Mesenchymal stem cell (in vitro differentiated cells and primary cell): Measurements from ENCODE around the gene PCNX3.
"Not testable (repeated sequence)": the region's sequence is repeated elsewhere in the genome, so short reads cannot be mapped to it uniquely, and the experiment has no call there.

Source experiments
- DNase-seq: peaks from one replicate; pipeline ENCODE4 v3.0.0-alpha.2; 2013
- H2AFZ ChIP-seq: one replicate; pipeline ENCODE4 v1.6.1; 2013; ENCODE audit warnings: low read depth, mild to moderate bottlenecking, control low read depth, inconsistent platforms, low read length, moderate library complexity
- H2AK5ac ChIP-seq: 2 replicates; pipeline ENCODE4 v1.6.1; 2013; ENCODE audit warnings: low read length, moderate library complexity, mild to moderate bottlenecking, inconsistent platforms; ENCODE audit not compliant: severe bottlenecking
- H2BK120ac ChIP-seq: one replicate; pipeline ENCODE4 v1.6.1; 2013; ENCODE audit warnings: low read depth, mild to moderate bottlenecking, inconsistent platforms, low read length, moderate library complexity
- H2BK12ac ChIP-seq, 2 experiments: one replicate each; pipeline ENCODE4 v1.6.1; 2013; ENCODE audit warnings: inconsistent platforms in 2 of 2, low read length in 2 of 2, mild to moderate bottlenecking in 2 of 2, moderate library complexity in 2 of 2, control low read depth in 1 of 2
- H2BK15ac ChIP-seq: one replicate; pipeline ENCODE4 v1.6.1; 2013; ENCODE audit warnings: mild to moderate bottlenecking, low read depth, inconsistent platforms; ENCODE audit not compliant: poor library complexity, severe bottlenecking
- H2BK5ac ChIP-seq: 2 replicates; pipeline ENCODE4 v1.6.1; 2013; ENCODE audit warnings: low read depth, mild to moderate bottlenecking, low read length, control low read depth, inconsistent platforms; ENCODE audit not compliant: poor library complexity, severe bottlenecking
- H3K14ac ChIP-seq, 2 experiments: one replicate each; pipeline ENCODE4 v1.6.1; 2013; ENCODE audit warnings: inconsistent platforms in 2 of 2, low read length in 2 of 2, control low read depth in 1 of 2, mild to moderate bottlenecking in 1 of 2, moderate library complexity in 1 of 2
- H3K18ac ChIP-seq, 2 experiments: one replicate each; pipeline ENCODE4 v1.6.1; 2013; ENCODE audit warnings: inconsistent platforms in 2 of 2, low read length in 2 of 2, control low read depth in 1 of 2, low read depth in 1 of 2, mild to moderate bottlenecking in 1 of 2
- H3K23ac ChIP-seq, 2 experiments: one replicate each; pipeline ENCODE4 v1.6.1; 2013; ENCODE audit warnings: inconsistent platforms in 2 of 2, low read length in 2 of 2, mild to moderate bottlenecking in 2 of 2, moderate library complexity in 2 of 2, control low read depth in 1 of 2
- H3K27ac ChIP-seq: 2 replicates; pipeline ENCODE4 v1.5.1; 2013; ENCODE audit warnings: mild to moderate bottlenecking, moderate library complexity, low read length, control low read depth, inconsistent platforms; ENCODE audit not compliant: poor library complexity, severe bottlenecking
- H3K27me3 ChIP-seq, 2 experiments: 2 replicates each; pipeline versions ENCODE4 v1.6.1 to v1.7.0; 2013; ENCODE audit warnings: low read length in 2 of 2, mild to moderate bottlenecking in 2 of 2, moderate library complexity in 2 of 2, control low read depth in 1 of 2, inconsistent platforms in 1 of 2; ENCODE audit not compliant: control insufficient read depth in 1 of 2, insufficient read depth in 1 of 2
- H3K36me3 ChIP-seq, 2 experiments: 2 replicates each; pipeline versions ENCODE4 v1.6.1 to v1.7.0; 2013; ENCODE audit warnings: low read length in 2 of 2, control low read depth in 1 of 2, inconsistent platforms in 1 of 2, low read depth in 1 of 2, mild to moderate bottlenecking in 1 of 2; ENCODE audit not compliant: insufficient read depth in 2 of 2, control insufficient read depth in 1 of 2
- H3K4ac ChIP-seq, 2 experiments: one replicate each; pipeline ENCODE4 v1.6.1; 2013; ENCODE audit warnings: inconsistent platforms in 2 of 2, low read length in 2 of 2, mild to moderate bottlenecking in 2 of 2, moderate library complexity in 2 of 2, control low read depth in 1 of 2, low read depth in 1 of 2
- H3K4me1 ChIP-seq: 2 replicates; pipeline ENCODE4 v1.6.1; 2013; ENCODE audit warnings: low read depth, low read length, control low read depth; ENCODE audit not compliant: control insufficient read depth, insufficient read depth
- H3K4me2 ChIP-seq: 2 replicates; pipeline ENCODE4 v1.6.1; 2013; ENCODE audit warnings: low read length, mild to moderate bottlenecking, inconsistent platforms; ENCODE audit not compliant: poor library complexity, severe bottlenecking
- H3K4me3 ChIP-seq, 2 experiments: 2 replicates each; pipeline versions ENCODE4 v1.5.1 to v1.7.0; 2013; ENCODE audit warnings: low read length in 2 of 2, mild to moderate bottlenecking in 2 of 2, control low read depth in 1 of 2, low read depth in 1 of 2; ENCODE audit not compliant: insufficient read depth in 1 of 2
- H3K79me1 ChIP-seq: replicated peaks from 2 replicates; pipeline ENCODE4 v1.6.1; 2013; ENCODE audit warnings: mild to moderate bottlenecking, control low read depth, low read length, inconsistent platforms; ENCODE audit not compliant: poor library complexity, severe bottlenecking
- H3K9ac ChIP-seq: 2 replicates; pipeline ENCODE4 v1.7.0; 2013; ENCODE audit warnings: mild to moderate bottlenecking, low read length, moderate library complexity
- H3K9me3 ChIP-seq: 2 replicates; pipeline ENCODE4 v1.7.0; 2013; ENCODE audit warnings: mild to moderate bottlenecking, low read length; ENCODE audit not compliant: control insufficient read depth
- H4K8ac ChIP-seq: one replicate; pipeline ENCODE4 v1.6.1; 2013; ENCODE audit warnings: inconsistent platforms, mild to moderate bottlenecking, low read length, moderate library complexity
- H4K91ac ChIP-seq: one replicate; pipeline ENCODE4 v1.6.1; 2013; ENCODE audit warnings: mild to moderate bottlenecking, low read length, inconsistent platforms
- WGBS: methylation state at CpG from one replicate; pipeline ENCODE4 v1.1.7; 2013; ENCODE audit warnings: mixed read lengths; 5-methylcytosine and 5-hydroxymethylcytosine counted together

The PCNX3 gene

DNA sequence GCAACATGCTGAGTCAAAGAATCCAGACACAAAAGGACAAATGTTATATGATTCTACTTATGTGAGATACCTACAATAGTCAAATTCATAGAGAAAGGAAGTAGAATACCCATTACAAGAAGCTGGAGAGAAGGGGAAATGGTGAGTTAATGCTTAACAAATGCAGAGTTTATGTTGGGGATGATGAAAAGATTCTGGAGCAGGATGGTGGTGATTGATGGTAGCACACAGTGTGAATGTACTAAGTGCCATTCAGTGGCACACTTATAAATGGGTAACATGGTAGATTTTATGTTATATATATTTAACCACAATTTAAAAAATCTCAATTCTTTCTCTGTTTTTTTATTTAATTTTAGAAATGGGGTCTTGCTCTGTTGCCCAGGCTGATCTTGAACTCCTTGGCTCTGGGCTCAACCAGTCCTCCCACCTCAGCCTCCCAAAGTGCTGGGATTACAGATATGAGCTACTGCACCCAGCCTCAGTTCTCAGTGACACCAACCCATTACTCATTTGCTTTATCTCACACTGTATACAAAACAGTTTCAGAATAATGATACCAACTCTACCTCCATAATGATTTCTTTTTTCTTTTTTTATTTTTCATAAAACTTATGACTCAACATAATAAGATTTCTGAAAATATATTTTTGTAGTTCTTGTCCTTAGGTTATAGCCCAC lies 56.7 kb downstream of the PCNX3 start:
- no peaks in the 10 kb centered on the region for H3K27me3 ChIP-seq
- H3K27ac ChIP-seq, result no peak overlapping the region
- H3K79me1 ChIP-seq, result no peaks in the 10 kb centered on the region
- H3K4ac ChIP-seq, result no peak overlapping the region
- H2BK12ac ChIP-seq, result no peak overlapping the region
- H2AFZ ChIP-seq, result no peak overlapping the region
- no peak overlapping the region for H2AK5ac ChIP-seq
- H2BK15ac ChIP-seq, result no peak overlapping the region
- H2BK120ac ChIP-seq, result no peak overlapping the region
- H3K9ac ChIP-seq, result no peak overlapping the region
- no peak for DNase-seq
- H3K9me3 ChIP-seq, result no peaks in the 10 kb centered on the region
- H3K23ac ChIP-seq, result no peak overlapping the region
- no peak overlapping the region for H3K18ac ChIP-seq
- H3K4me1 ChIP-seq, result no peaks in the 10 kb centered on the region
- H2BK5ac ChIP-seq, result no peak overlapping the region
- H3K4me3 ChIP-seq, result no peak overlapping the region
- H3K36me3 ChIP-seq, result no peaks in the 10 kb centered on the region
- no peak overlapping the region for H4K8ac ChIP-seq
- H3K14ac ChIP-seq, result no peak overlapping the region
- no peak overlapping the region for H3K4me2 ChIP-seq
- no peak overlapping the region for H4K91ac ChIP-seq

DNA sequence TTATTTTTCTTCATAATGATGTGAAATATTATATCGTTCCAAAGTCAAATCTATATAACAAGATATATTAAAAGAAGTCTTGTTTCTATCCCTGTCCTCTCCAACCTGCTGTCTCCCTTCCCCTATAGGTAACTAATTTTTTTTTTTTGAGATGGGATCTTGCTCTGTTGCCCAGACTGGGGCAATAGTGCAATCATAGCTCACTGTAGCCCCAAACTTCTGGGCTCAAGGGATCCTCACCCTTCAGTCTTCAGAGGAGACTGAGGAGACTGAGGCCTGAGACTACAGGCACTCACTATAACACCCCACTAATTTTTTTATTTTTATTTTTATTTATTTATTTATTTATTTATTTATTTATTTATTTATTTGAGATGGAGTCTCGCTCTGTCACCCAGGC lies 57.4 kb downstream of the PCNX3 start:
- DNase-seq, result no peak
- Histone ChIP-seq H3K27ac (no peak overlapping the region), H3K9me3 (no peaks in the 10 kb centered on the region), H2AK5ac (no peak overlapping the region), H3K14ac (no peak overlapping the region), H2BK5ac (no peak overlapping the region), H2AFZ (no peak overlapping the region), H2BK120ac (no peak overlapping the region), H3K4me1 (no peaks in the 10 kb centered on the region), H3K36me3 (no peaks in the 10 kb centered on the region), H4K91ac (no peak overlapping the region), H3K23ac (no peak overlapping the region), H3K9ac (no peak overlapping the region), H4K8ac (no peak overlapping the region), H3K4ac (no peak overlapping the region), H3K4me2 (no peak overlapping the region), H2BK12ac (no peak overlapping the region), H3K79me1 (no peaks in the 10 kb centered on the region), H2BK15ac (no peak overlapping the region), H3K4me3 (no peak overlapping the region), H3K18ac (no peak overlapping the region), H3K27me3 (no peaks in the 10 kb centered on the region)
- WGBS, result no CpG with 5 or more reads among the region's 2 CpGs

DNA sequence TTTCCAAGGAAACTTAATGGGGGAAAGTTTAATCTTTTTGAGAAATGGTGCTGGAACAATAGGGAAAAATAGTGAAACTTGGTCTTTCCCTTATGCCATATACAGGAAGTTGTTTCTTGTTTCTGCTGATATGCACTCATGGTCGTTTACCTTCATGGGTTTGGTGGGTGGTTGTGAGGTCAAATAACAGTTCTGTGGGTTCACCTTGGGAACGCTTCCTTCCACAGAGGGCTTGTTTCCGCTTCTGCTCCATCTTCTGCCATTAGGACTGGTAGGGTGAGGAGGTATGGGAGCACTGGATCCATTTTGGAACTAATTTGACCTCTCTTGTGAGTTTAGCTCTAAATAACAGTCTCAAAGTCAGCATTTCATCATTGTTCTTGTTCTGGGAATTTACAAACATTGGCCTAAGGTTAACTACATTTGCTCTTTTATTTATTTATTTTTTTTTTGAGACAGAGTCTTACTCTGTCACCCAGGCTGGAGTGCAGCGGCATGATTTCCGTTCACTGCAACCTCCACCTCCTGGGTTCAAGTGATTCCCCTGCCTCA lies 64.7 kb downstream of the PCNX3 start:
- no peak overlapping the region for H2AFZ ChIP-seq
- no peak overlapping the region for H2BK12ac ChIP-seq
- no peak overlapping the region for H3K18ac ChIP-seq
- no peak overlapping the region for H2AK5ac ChIP-seq
- H3K4me1 ChIP-seq, result no peaks in the 10 kb centered on the region
- no peaks in the 10 kb centered on the region for H3K36me3 ChIP-seq
- no peak overlapping the region for H3K14ac ChIP-seq
- H3K27me3 ChIP-seq, result peaks cover 12 to 18% of the 10 kb centered on the region in 2 experiments
- no peak overlapping the region for H2BK5ac ChIP-seq
- no peaks in the 10 kb centered on the region for H3K9me3 ChIP-seq
- H3K4me3 ChIP-seq, result no peak overlapping the region
- no peak overlapping the region for H3K27ac ChIP-seq
- no peak overlapping the region for H3K9ac ChIP-seq
- no peak overlapping the region for H2BK120ac ChIP-seq
- WGBS, result 87% methylated on average over 4 of the region's 5 CpGs
- H2BK15ac ChIP-seq, result no peak overlapping the region
- H3K23ac ChIP-seq, result no peak overlapping the region
- no peaks in the 10 kb centered on the region for H3K79me1 ChIP-seq
- H4K8ac ChIP-seq, result no peak overlapping the region
- no peak for DNase-seq
- no peak overlapping the region for H4K91ac ChIP-seq
- H3K4me2 ChIP-seq, result no peak overlapping the region
- H3K4ac ChIP-seq, result no peak overlapping the region

DNA sequence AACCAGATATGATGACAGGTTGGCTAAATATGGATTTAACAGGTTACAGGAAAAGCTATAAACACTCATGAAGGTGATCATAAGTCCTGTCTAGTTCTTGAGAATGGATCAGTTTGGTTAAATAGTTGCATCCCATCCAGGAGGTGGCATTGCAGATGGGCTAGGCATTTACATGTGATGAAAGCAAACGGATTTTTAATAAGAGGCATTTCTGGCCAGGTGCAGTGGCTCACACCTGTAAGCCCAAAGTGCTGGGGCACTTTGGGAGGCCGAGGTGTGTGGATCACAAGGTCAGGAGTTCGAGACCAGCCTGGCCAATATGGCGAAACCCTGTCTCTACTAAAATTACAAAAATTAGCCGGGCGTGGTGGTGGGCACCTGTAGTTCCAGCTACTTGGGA lies 67.9 kb downstream of the PCNX3 start:
- H3K9me3 ChIP-seq, result not testable (repeated sequence)
- H3K27me3 ChIP-seq, result peaks cover 23 to 24% of the 10 kb centered on the region in 2 experiments

More for the DNA sequence above, 67.9 kb downstream of the PCNX3 start:
- H3K4me3 ChIP-seq, H4K8ac ChIP-seq, H3K4ac ChIP-seq, H3K14ac ChIP-seq, H3K4me1 ChIP-seq, H3K9ac ChIP-seq, H3K36me3 ChIP-seq, H2AFZ ChIP-seq, H3K27ac ChIP-seq, H2BK12ac ChIP-seq, DNase-seq, H2BK15ac ChIP-seq, H2BK5ac ChIP-seq, H3K18ac ChIP-seq, H3K23ac ChIP-seq, H3K79me1 ChIP-seq, H3K4me2 ChIP-seq, H4K91ac ChIP-seq, H2AK5ac ChIP-seq, H2BK120ac ChIP-seq: not testable (repeated sequence)
- WGBS, result 74% methylated on average over 4 of the region's 6 CpGs
